WTC11 (cell line): ENCODE results near the gene OR51S1. TPM values are rescaled to one million over a fixed set of nuclear protein-coding genes. Genes with fewer than 3 reads are reported as not detected.

Experiments
- ATAC-seq: fragments of 200-7000 bp; cut with Tn5 transposase; 2 replicates; pipeline ENCODE4 v1.10.0; 2021; ENCODE audit warnings: mild to moderate bottlenecking, moderate library complexity
- CTCF ChIA-PET: fragments of 300-600 bp; sonication (Branson Sonifier 250); formaldehyde crosslinking; loops from one replicate; lab custom pipeline; 2021; ENCODE audit warnings: antibody characterized with exemption; lab: Charles Lee
- POLR2A ChIA-PET: fragments of 350-600 bp; sonication (Branson Sonifier 250); formaldehyde crosslinking; loops from one replicate; lab custom pipeline; 2021; ENCODE audit warnings: antibody characterized with exemption; lab: Charles Lee
- DNase-seq: peaks from one replicate; pipeline ENCODE4 v3.0.0; 2021; ENCODE audit warnings: low spot score
- H3K27ac Mint-ChIP-seq: 2 replicates; pipeline ENCODE4 v1.8.0; 2021; ENCODE audit warnings: mixed read lengths
- H3K27me3 Mint-ChIP-seq: 2 replicates; pipeline ENCODE4 v1.8.0; 2021; ENCODE audit warnings: low read depth, mild to moderate bottlenecking, moderate library complexity, mixed read lengths
- H3K36me3 Mint-ChIP-seq: 2 replicates; pipeline ENCODE4 v1.8.0; 2021; ENCODE audit warnings: mixed read lengths
- H3K4me1 Mint-ChIP-seq: 2 replicates; pipeline ENCODE4 v1.8.0; 2022; ENCODE audit warnings: mixed read lengths
- H3K4me3 Mint-ChIP-seq: 2 replicates; pipeline ENCODE4 v1.8.0; 2021; ENCODE audit warnings: mild to moderate bottlenecking, moderate library complexity, mixed read lengths
- H3K9me3 Mint-ChIP-seq: 2 replicates; pipeline ENCODE4 v1.8.0; 2021; ENCODE audit warnings: mixed read lengths
- ELF4 ChIP-seq: sonication (generic); formaldehyde crosslinking; IDR thresholded peaks from 2 replicates; pipeline ENCODE4 v1.8.1; 2022; ENCODE audit warnings: low read depth, mild to moderate bottlenecking, moderate library complexity, missing genetic modification reagents
- HMGA2 ChIP-seq: fragments of 250-450 bp; sonication (Bioruptor Pico); IDR thresholded peaks from 2 replicates; pipeline ENCODE4 v1.4.0; 2021; ENCODE audit warnings: mild to moderate bottlenecking, moderate library complexity
- MXD4 ChIP-seq: fragments of 250-450 bp; sonication (Bioruptor Pico); IDR thresholded peaks from 2 replicates; pipeline ENCODE4 v1.8.0; 2021; ENCODE audit warnings: mild to moderate bottlenecking, moderate library complexity, borderline replicate concordance
- NFATC4 ChIP-seq: fragments of 250-450 bp; sonication (Bioruptor Pico); IDR thresholded peaks from 2 replicates; pipeline ENCODE4 v1.9.0; 2021; ENCODE audit warnings: mild to moderate bottlenecking
- NR3C1 ChIP-seq: sonication (generic); formaldehyde crosslinking; conservative IDR thresholded peaks from 2 replicates; pipeline ENCODE4 v1.8.1; 2023; ENCODE audit warnings: low read depth, mild to moderate bottlenecking, missing genetic modification reagents
- OVOL2 ChIP-seq: fragments of 250-450 bp; sonication (Bioruptor Pico); IDR thresholded peaks from 2 replicates; pipeline ENCODE4 v1.9.0; 2021; ENCODE audit warnings: mild to moderate bottlenecking, borderline replicate concordance
- PRRX2 ChIP-seq: fragments of 250-450 bp; sonication (Bioruptor Pico); IDR thresholded peaks from 2 replicates; pipeline ENCODE4 v1.8.0; 2021; ENCODE audit warnings: mild to moderate bottlenecking
- RELA ChIP-seq: sonication (generic); formaldehyde crosslinking; IDR thresholded peaks from 2 replicates; pipeline ENCODE4 v1.8.1; 2022; ENCODE audit warnings: missing genetic modification reagents, mild to moderate bottlenecking, borderline replicate concordance
- SMAD3 ChIP-seq: sonication (generic); formaldehyde crosslinking; IDR thresholded peaks from 2 replicates; pipeline ENCODE4 v1.8.0; 2022; ENCODE audit warnings: missing genetic modification reagents, mild to moderate bottlenecking, borderline replicate concordance
- SMAD4 ChIP-seq: sonication (generic); formaldehyde crosslinking; IDR thresholded peaks from 2 replicates; pipeline ENCODE4 v1.8.0; 2022; ENCODE audit warnings: mild to moderate bottlenecking, missing genetic modification reagents
- TCF7 ChIP-seq: sonication (generic); formaldehyde crosslinking; IDR thresholded peaks from 2 replicates; pipeline ENCODE4 v1.8.0; 2022; ENCODE audit warnings: mild to moderate bottlenecking, low read depth, missing genetic modification reagents, moderate library complexity
- TEAD4 ChIP-seq: sonication (generic); formaldehyde crosslinking; IDR thresholded peaks from 2 replicates; pipeline ENCODE4 v1.8.0; 2022; ENCODE audit warnings: mild to moderate bottlenecking, missing genetic modification reagents
- ZBTB21 ChIP-seq: sonication (generic); formaldehyde crosslinking; IDR thresholded peaks from 2 replicates; pipeline ENCODE4 v1.8.1; 2023; ENCODE audit warnings: mild to moderate bottlenecking, missing genetic modification reagents, borderline replicate concordance
- ZNF219 ChIP-seq: sonication (generic); formaldehyde crosslinking; IDR thresholded peaks from 2 replicates; pipeline ENCODE4 v1.8.0; 2023; ENCODE audit warnings: missing genetic modification reagents, mild to moderate bottlenecking, borderline replicate concordance
- ZNF232 ChIP-seq: sonication (generic); formaldehyde crosslinking; IDR thresholded peaks from 2 replicates; pipeline ENCODE4 v1.8.0; 2022; ENCODE audit warnings: mild to moderate bottlenecking, missing genetic modification reagents
- ZNF263 ChIP-seq: sonication (generic); formaldehyde crosslinking; IDR thresholded peaks from 2 replicates; pipeline ENCODE4 v1.8.1; 2022; ENCODE audit warnings: low read depth, mild to moderate bottlenecking, moderate library complexity, missing genetic modification reagents
- ZNF281 ChIP-seq: sonication (generic); formaldehyde crosslinking; IDR thresholded peaks from 2 replicates; pipeline ENCODE4 v1.8.0; 2023; ENCODE audit warnings: mild to moderate bottlenecking, missing genetic modification reagents
- total RNA-seq: library from RNA; stranded (reverse); gene quantifications from 3 replicates; pipeline ENCODE4 v1.2.3, GENCODE V29; 2021
- TF ChIP-seq, protein P1 (sequence below): sonication (generic); formaldehyde crosslinking; IDR thresholded peaks from 2 replicates; pipeline ENCODE4 v1.8.0; 2022; ENCODE audit warnings: missing genetic modification reagents
- TF ChIP-seq, protein P2 (sequence below): sonication (generic); formaldehyde crosslinking; IDR thresholded peaks from 2 replicates; pipeline ENCODE4 v1.8.1; 2023; ENCODE audit warnings: mild to moderate bottlenecking, moderate library complexity, missing genetic modification reagents
- TF ChIP-seq, protein P3 (sequence below): sonication (generic); formaldehyde crosslinking; IDR thresholded peaks from 2 replicates; pipeline ENCODE4 v1.8.1; 2023; ENCODE audit warnings: mild to moderate bottlenecking, missing genetic modification reagents

OR51S1 gene
- total RNA-seq, 1 experiment from 2014 or later = not detected

GRCh38 chr11:4887591-4887990, 38.6 kb upstream of the OR51S1 start:
- Mint-ChIP-seq H3K27me3 (no peaks in the 10 kb centered on the region), H3K4me1 (no peaks in the 10 kb centered on the region), H3K27ac (no peak overlapping the region), H3K4me3 (no peak overlapping the region), H3K9me3 (peaks cover 3% of the 10 kb centered on the region; the same call in 1 of the 2 replicates), H3K36me3 (no peaks in the 10 kb centered on the region)
- no peak for DNase-seq
- ATAC-seq = no peak
- ChIA-PET CTCF (no interaction called here), POLR2A (no interaction called here)
- TF ChIP-seq, protein P1, sequence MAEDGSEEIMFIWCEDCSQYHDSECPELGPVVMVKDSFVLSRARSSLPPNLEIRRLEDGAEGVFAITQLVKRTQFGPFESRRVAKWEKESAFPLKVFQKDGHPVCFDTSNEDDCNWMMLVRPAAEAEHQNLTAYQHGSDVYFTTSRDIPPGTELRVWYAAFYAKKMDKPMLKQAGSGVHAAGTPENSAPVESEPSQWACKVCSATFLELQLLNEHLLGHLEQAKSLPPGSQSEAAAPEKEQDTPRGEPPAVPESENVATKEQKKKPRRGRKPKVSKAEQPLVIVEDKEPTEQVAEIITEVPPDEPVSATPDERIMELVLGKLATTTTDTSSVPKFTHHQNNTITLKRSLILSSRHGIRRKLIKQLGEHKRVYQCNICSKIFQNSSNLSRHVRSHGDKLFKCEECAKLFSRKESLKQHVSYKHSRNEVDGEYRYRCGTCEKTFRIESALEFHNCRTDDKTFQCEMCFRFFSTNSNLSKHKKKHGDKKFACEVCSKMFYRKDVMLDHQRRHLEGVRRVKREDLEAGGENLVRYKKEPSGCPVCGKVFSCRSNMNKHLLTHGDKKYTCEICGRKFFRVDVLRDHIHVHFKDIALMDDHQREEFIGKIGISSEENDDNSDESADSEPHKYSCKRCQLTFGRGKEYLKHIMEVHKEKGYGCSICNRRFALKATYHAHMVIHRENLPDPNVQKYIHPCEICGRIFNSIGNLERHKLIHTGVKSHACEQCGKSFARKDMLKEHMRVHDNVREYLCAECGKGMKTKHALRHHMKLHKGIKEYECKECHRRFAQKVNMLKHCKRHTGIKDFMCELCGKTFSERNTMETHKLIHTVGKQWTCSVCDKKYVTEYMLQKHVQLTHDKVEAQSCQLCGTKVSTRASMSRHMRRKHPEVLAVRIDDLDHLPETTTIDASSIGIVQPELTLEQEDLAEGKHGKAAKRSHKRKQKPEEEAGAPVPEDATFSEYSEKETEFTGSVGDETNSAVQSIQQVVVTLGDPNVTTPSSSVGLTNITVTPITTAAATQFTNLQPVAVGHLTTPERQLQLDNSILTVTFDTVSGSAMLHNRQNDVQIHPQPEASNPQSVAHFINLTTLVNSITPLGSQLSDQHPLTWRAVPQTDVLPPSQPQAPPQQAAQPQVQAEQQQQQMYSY (CRISPR knock-in tag) = no peak
- no peak for TF ChIP-seq SMAD3
- TF ChIP-seq ZNF263 (CRISPR knock-in tag) = no peak
- no peak for TF ChIP-seq SMAD4 (CRISPR knock-in tag)
- TF ChIP-seq ZNF281 = no peak
- TF ChIP-seq OVOL2 (CRISPR knock-in tag) = no peak
- TF ChIP-seq ELF4 (CRISPR knock-in tag) = no peak
- TF ChIP-seq ZNF232 (CRISPR knock-in tag) = no peak
- TF ChIP-seq TEAD4 = no peak
- no peak for TF ChIP-seq PRRX2 (CRISPR knock-in tag)
- TF ChIP-seq, protein P2, sequence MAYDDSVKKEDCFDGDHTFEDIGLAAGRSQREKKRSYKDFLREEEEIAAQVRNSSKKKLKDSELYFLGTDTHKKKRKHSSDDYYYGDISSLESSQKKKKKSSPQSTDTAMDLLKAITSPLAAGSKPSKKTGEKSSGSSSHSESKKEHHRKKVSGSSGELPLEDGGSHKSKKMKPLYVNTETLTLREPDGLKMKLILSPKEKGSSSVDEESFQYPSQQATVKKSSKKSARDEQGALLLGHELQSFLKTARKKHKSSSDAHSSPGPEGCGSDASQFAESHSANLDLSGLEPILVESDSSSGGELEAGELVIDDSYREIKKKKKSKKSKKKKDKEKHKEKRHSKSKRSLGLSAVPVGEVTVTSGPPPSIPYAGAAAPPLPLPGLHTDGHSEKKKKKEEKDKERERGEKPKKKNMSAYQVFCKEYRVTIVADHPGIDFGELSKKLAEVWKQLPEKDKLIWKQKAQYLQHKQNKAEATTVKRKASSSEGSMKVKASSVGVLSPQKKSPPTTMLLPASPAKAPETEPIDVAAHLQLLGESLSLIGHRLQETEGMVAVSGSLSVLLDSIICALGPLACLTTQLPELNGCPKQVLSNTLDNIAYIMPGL (CRISPR knock-in tag) = no peak
- no peak for TF ChIP-seq TCF7 (CRISPR knock-in tag)

GRCh38 chr11:4886186-4886585, 37.2 kb upstream of the OR51S1 start:
- ATAC-seq (no peak), DNase-seq (no peak)
- ChIA-PET POLR2A (no interaction called here), CTCF (no interaction called here)
- no peak for TF ChIP-seq RELA (CRISPR knock-in tag)
- TF ChIP-seq ELF4 (CRISPR knock-in tag) = no peak
- no peak overlapping the region for H3K27ac Mint-ChIP-seq
- peaks cover 3% of the 10 kb centered on the region; the same call in 1 of the 2 replicates for H3K9me3 Mint-ChIP-seq
- no peak overlapping the region for H3K4me3 Mint-ChIP-seq
- H3K27me3 Mint-ChIP-seq = no peaks in the 10 kb centered on the region; the same call in 1 of the 2 replicates
- no peaks in the 10 kb centered on the region for H3K4me1 Mint-ChIP-seq
- no peaks in the 10 kb centered on the region for H3K36me3 Mint-ChIP-seq

- no peak overlapping the region for H3K27ac Mint-ChIP-seq
- H3K4me3 Mint-ChIP-seq = no peak overlapping the region
- H3K27me3 Mint-ChIP-seq = no peaks in the 10 kb centered on the region; the same call in none of the 2 replicates
- ChIA-PET CTCF (interaction anchor here (0.8 kb wide), 1 partner anchor 247 kb away, joined by 3 read pairs; the partner anchor contains the start of gene OR51D1), POLR2A (no interaction called here)
- no peaks in the 10 kb centered on the region for H3K9me3 Mint-ChIP-seq
- TF ChIP-seq ZNF232 (CRISPR knock-in tag) = no peak
- TF ChIP-seq HMGA2 (CRISPR knock-in tag) = no peak
- no peak for TF ChIP-seq NR3C1 (CRISPR knock-in tag)
- TF ChIP-seq ZNF219 (CRISPR knock-in tag) = no peak
- TF ChIP-seq, protein P3, sequence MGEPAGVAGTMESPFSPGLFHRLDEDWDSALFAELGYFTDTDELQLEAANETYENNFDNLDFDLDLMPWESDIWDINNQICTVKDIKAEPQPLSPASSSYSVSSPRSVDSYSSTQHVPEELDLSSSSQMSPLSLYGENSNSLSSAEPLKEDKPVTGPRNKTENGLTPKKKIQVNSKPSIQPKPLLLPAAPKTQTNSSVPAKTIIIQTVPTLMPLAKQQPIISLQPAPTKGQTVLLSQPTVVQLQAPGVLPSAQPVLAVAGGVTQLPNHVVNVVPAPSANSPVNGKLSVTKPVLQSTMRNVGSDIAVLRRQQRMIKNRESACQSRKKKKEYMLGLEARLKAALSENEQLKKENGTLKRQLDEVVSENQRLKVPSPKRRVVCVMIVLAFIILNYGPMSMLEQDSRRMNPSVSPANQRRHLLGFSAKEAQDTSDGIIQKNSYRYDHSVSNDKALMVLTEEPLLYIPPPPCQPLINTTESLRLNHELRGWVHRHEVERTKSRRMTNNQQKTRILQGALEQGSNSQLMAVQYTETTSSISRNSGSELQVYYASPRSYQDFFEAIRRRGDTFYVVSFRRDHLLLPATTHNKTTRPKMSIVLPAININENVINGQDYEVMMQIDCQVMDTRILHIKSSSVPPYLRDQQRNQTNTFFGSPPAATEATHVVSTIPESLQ (CRISPR knock-in tag) = no peak
- TF ChIP-seq ZBTB21 (CRISPR knock-in tag) = no peak
- TF ChIP-seq MXD4 (CRISPR knock-in tag) = no peak
- TF ChIP-seq NFATC4 (CRISPR knock-in tag) = no peak
- no peaks in the 10 kb centered on the region for H3K36me3 Mint-ChIP-seq
- ATAC-seq (no peak), DNase-seq (no peak)
- no peaks in the 10 kb centered on the region for H3K4me1 Mint-ChIP-seq
Observed at GRCh38 chr11:4884361-4884760, 35.4 kb upstream of the OR51S1 start.
